Heart left ventricle (tissue), 13 donors: ENCODE data around the gene CXADR.

Experiments
- CTCF ChIP-seq, 12 donors: fragments of 200-600 bp; sonication (generic) in 4 of 12; IDR thresholded peaks; one replicate each; pipeline versions ENCODE4 v1.5.0 to v1.8.0; 2018 to 2022; ENCODE audit warnings: antibody characterized with exemption in 12 of 12, mild to moderate bottlenecking in 5 of 12
- POLR2A ChIP-seq, 2 donors: fragments of 450-650 bp; IDR thresholded peaks; one replicate each; pipeline ENCODE4 v1.6.1; 2017; ENCODE audit warnings: antibody characterized with exemption in 2 of 2, mild to moderate bottlenecking in 2 of 2, moderate library complexity in 2 of 2
- donor health status: ischemic (EF 13 %, LVEDD 7.1; RV severe dilation, severe dysfunction).
- donor health status: DM: no; HTN: yes; CAD: no.
- donor health status: DM: no; HTN: no; CAD: no.
- donor health status: ischemic (EF 25% LVEDD 6.9; RV normal size, moderate dysfunction).
- donor health status: ischemic (EF 25% LVEDD 5.7; RV mildly dilated, moderate dysfunction).
- donor health status: ischemic (EF 35%, LVEDD 5.7; RV mildly dilated, moderate dysfunction).
- donor health status: nonischemic (EF 11% LVEDD 7.7; RV severe dilation, severe dysfunction).
- donor health status: DM: yes; HTN: yes; CAD: no.
- donor health status: PGD.
- donor health status: ischemic (EF 29% LVEDD 5.4; RV normal size, mild dysfunction).
- donor health status: nonischemic (EF 23%, LVEDD 6.1; RV moderate dilation, normal function).

GRCh38 chr21:17506951-17507350, 5.9 kb upstream of the CXADR start:
- TF ChIP-seq POLR2A (IDR thresholded peaks at IDR 0.05): no peak
- no peak for TF ChIP-seq CTCF (IDR thresholded peaks at IDR 0.05)
